CD8-positive, alpha-beta memory T cell (primary cell): ENCODE results near the gene EPB41L4B. TPM values are rescaled to one million over a fixed set of nuclear protein-coding genes. Genes with fewer than 3 reads are reported as not detected.
A peak's percentile ranks its signal among the peaks of the same experiment; 100 is the strongest.

Source experiments
- CTCF ChIA-PET: fragments of 350-600 bp; sonication (Branson Sonifier 250); formaldehyde crosslinking; loops from one replicate; lab custom pipeline; 2021; ENCODE audit warnings: antibody characterized with exemption; lab: Charles Lee
- POLR2A ChIA-PET: fragments of 350-600 bp; sonication (Branson Sonifier 250); formaldehyde crosslinking; loops from one replicate; lab custom pipeline; 2021; ENCODE audit warnings: antibody characterized with exemption; lab: Charles Lee
- DNase-seq, 5 donors: peaks; one replicate each; pipeline versions ENCODE4 v3.0.0 to v3.0.0-alpha.2; 2020 to 2022; ENCODE audit warnings: mixed read lengths in 1 of 5
- H3K27ac ChIP-seq: one replicate; pipeline ENCODE4 v1.7.0; 2013; ENCODE audit warnings: low read depth, mild to moderate bottlenecking, low read length, moderate library complexity
- H3K27me3 ChIP-seq: 2 replicates; pipeline ENCODE4 v1.7.0; 2013; ENCODE audit warnings: low read length, mild to moderate bottlenecking; ENCODE audit not compliant: insufficient read depth, poor library complexity, severe bottlenecking
- H3K36me3 ChIP-seq: 2 replicates; pipeline ENCODE4 v1.7.0; 2013; ENCODE audit warnings: mild to moderate bottlenecking, low read length, moderate library complexity; ENCODE audit not compliant: insufficient read depth
- H3K4me1 ChIP-seq: 2 replicates; pipeline ENCODE4 v1.7.0; 2013; ENCODE audit warnings: mild to moderate bottlenecking, low read length, moderate library complexity; ENCODE audit not compliant: insufficient read depth
- H3K4me3 ChIP-seq: 2 replicates; pipeline ENCODE4 v1.7.0; 2013; ENCODE audit warnings: mild to moderate bottlenecking, low read length
- H3K9me3 ChIP-seq: 2 replicates; pipeline ENCODE4 v1.7.0; 2013; ENCODE audit warnings: mild to moderate bottlenecking, low read length
- H3K27ac Mint-ChIP-seq, 8 donors: one replicate each; pipeline ENCODE4 v1.8.0; 2020 to 2021; ENCODE audit warnings: mixed read lengths in 8 of 8, mild to moderate bottlenecking in 6 of 8, inconsistent platforms in 3 of 8, moderate library complexity in 3 of 8
- H3K27me3 Mint-ChIP-seq, 2 donors: one replicate each; pipeline ENCODE4 v1.8.0; 2020 to 2021; ENCODE audit warnings: mixed read lengths in 2 of 2, mild to moderate bottlenecking in 1 of 2, moderate library complexity in 1 of 2
- H3K36me3 Mint-ChIP-seq, 3 donors: one replicate each; pipeline ENCODE4 v1.8.0; 2020 to 2021; ENCODE audit warnings: mixed read lengths in 3 of 3, inconsistent platforms in 1 of 3, mild to moderate bottlenecking in 1 of 3
- H3K4me1 Mint-ChIP-seq, 3 donors: one replicate each; pipeline ENCODE4 v1.8.0; 2020 to 2021; ENCODE audit warnings: mixed read lengths in 3 of 3, inconsistent platforms in 1 of 3, mild to moderate bottlenecking in 1 of 3
- H3K4me3 Mint-ChIP-seq, 7 donors: one replicate each; pipeline ENCODE4 v1.8.0; 2020 to 2021; ENCODE audit warnings: mixed read lengths in 7 of 7, mild to moderate bottlenecking in 6 of 7, moderate library complexity in 4 of 7, inconsistent platforms in 2 of 7
- H3K9me3 Mint-ChIP-seq, 5 donors: one replicate each; pipeline ENCODE4 v1.8.0; 2020 to 2022; ENCODE audit warnings: mixed read lengths in 5 of 5, mild to moderate bottlenecking in 3 of 5, moderate library complexity in 2 of 5, inconsistent platforms in 1 of 5
- polyA plus RNA-seq: library from polyadenylated mRNA; unstranded; fragments of 300-500 nt; fragmentation: Illumina TruSeq; gene quantifications from one replicate; pipeline ENCODE4 v1.2.3, GENCODE V29; 2021
- total RNA-seq, 2 experiments: library from RNA; stranded (reverse); gene quantifications; one replicate each; pipeline ENCODE4 v1.2.3, GENCODE V29; 2021

Gene EPB41L4B
- total and polyA plus RNA-seq, 3 experiments from 2014 or later, result 0.35 to 0.44 TPM; not detected in 1

GRCh38 chr9:109193974-109194556, 126.8 kb downstream of the EPB41L4B start:
- no peak overlapping the region for H3K4me3 ChIP-seq
- Mint-ChIP-seq H3K4me3 (no peak overlapping the region), H3K27me3 (peaks cover 4 to 10% of the 10 kb centered on the region in 2 donors), H3K36me3 (no peaks in the 10 kb centered on the region), H3K9me3 (no peaks in the 10 kb centered on the region), H3K27ac (no peak overlapping the region), H3K4me1 (no peaks in the 10 kb centered on the region)
- H3K27ac ChIP-seq, result no peak overlapping the region
- ChIA-PET POLR2A (no interaction called here), CTCF (interaction anchor here (1.2 kb wide), 1 partner anchor 11 kb away, joined by 3 read pairs; no protein-coding TSS in a partner anchor)
- no peaks in the 10 kb centered on the region for H3K4me1 ChIP-seq
- H3K36me3 ChIP-seq, result no peaks in the 10 kb centered on the region
- no peaks in the 10 kb centered on the region for H3K27me3 ChIP-seq
- DNase-seq, result no peak
- H3K9me3 ChIP-seq, result no peaks in the 10 kb centered on the region

DNA sequence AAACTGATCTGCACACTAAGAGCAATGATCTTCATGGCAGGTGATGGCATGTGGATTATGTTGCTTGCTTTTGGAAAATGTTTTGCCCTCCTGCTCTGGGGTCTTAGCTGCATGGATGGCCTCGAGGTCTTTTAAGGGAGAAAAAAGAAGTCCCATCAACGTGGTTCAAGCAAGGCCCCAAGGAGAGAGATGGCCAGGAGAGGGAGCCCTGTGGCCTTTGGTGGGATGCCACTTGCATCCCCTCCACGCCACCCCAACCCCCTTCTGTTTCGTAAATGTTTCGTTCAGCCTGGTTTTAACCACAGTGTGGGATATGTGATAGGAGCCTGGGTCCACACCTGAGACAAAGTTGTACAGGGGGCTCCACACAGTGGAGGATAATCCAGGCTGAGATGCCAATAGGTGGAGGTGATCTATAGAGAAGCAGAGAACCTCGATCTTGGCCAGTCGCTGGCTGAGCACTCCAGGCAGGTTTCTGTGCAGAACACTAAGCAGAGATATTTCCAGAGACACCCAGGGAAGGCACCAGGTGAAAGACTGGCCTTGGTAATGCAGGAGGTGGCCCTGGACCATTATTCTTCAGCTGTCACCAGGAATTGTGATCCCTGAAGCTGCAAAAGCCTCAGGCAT, 128.0 kb downstream of the EPB41L4B start:
- Mint-ChIP-seq H3K27ac (no peak overlapping the region), H3K27me3 (peaks cover 1 to 2% of the 10 kb centered on the region in 2 donors), H3K4me1 (no peaks in the 10 kb centered on the region), H3K9me3 (no peaks in the 10 kb centered on the region), H3K4me3 (no peak overlapping the region), H3K36me3 (no peaks in the 10 kb centered on the region)
- Histone ChIP-seq H3K4me3 (no peak overlapping the region), H3K27me3 (no peaks in the 10 kb centered on the region), H3K27ac (no peak overlapping the region), H3K4me1 (no peaks in the 10 kb centered on the region), H3K36me3 (no peaks in the 10 kb centered on the region), H3K9me3 (no peaks in the 10 kb centered on the region)
- no peak for DNase-seq
- CTCF ChIA-PET, result interaction anchor here (1.2 kb wide), 1 partner anchor 10 kb away, joined by 3 read pairs; no protein-coding TSS in a partner anchor
- POLR2A ChIA-PET, result interaction anchor here (0.5 kb wide), 1 partner anchor 58 kb away, joined by 3 read pairs; no protein-coding TSS in a partner anchor

DNA sequence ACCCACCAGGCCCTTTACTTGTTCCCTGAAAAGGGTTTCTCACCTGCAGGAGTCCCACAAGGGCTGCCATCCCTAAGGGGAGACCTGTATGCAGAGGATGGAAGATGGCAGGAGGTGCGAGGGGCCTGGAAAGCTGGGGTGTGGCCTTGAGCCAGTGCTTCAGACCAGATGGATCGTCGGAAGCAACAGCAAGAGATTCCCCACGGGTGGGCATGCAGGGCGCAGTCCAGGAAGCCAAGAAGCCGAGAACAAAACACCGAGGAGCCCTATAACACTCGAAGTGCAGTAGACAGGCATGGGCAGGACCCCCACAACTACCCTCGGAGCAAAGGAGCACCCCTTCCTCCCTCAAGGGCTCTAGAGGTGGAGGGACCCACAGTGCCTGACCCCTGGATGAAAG, 129.1 kb downstream of the EPB41L4B start:
- Histone ChIP-seq H3K4me1 (no peaks in the 10 kb centered on the region), H3K36me3 (no peaks in the 10 kb centered on the region), H3K4me3 (no peak overlapping the region), H3K27ac (no peak overlapping the region), H3K27me3 (no peaks in the 10 kb centered on the region), H3K9me3 (no peaks in the 10 kb centered on the region)
- ChIA-PET POLR2A (no interaction called here), CTCF (no interaction called here)
- Mint-ChIP-seq H3K36me3 (no peaks in the 10 kb centered on the region), H3K9me3 (no peaks in the 10 kb centered on the region), H3K27me3 (peaks cover 0 to 1% of the 10 kb centered on the region in 2 donors), H3K27ac (no peak overlapping the region), H3K4me1 (no peaks in the 10 kb centered on the region), H3K4me3 (no peak overlapping the region)
- no peak for DNase-seq

GRCh38 chr9:109190151-109190550, 130.7 kb downstream of the EPB41L4B start:
- Mint-ChIP-seq H3K27ac (no peak overlapping the region), H3K4me1 (no peaks in the 10 kb centered on the region), H3K9me3 (no peaks in the 10 kb centered on the region), H3K36me3 (no peaks in the 10 kb centered on the region), H3K4me3 (no peak overlapping the region), H3K27me3 (peaks cover 0 to 1% of the 10 kb centered on the region in 2 donors)
- H3K27me3 ChIP-seq, result no peaks in the 10 kb centered on the region
- H3K9me3 ChIP-seq, result no peaks in the 10 kb centered on the region
- DNase-seq, result no peak
- H3K27ac ChIP-seq, result no peak overlapping the region
- CTCF ChIA-PET, result no interaction called here
- no peaks in the 10 kb centered on the region for H3K36me3 ChIP-seq
- no peaks in the 10 kb centered on the region for H3K4me1 ChIP-seq
- H3K4me3 ChIP-seq, result no peak overlapping the region
- POLR2A ChIA-PET, result no interaction called here

- no peak overlapping the region for H3K27ac ChIP-seq
- H3K27me3 ChIP-seq, result no peaks in the 10 kb centered on the region
- Mint-ChIP-seq H3K9me3 (no peaks in the 10 kb centered on the region), H3K4me3 (no peak overlapping the region), H3K36me3 (no peaks in the 10 kb centered on the region), H3K27ac (no peak overlapping the region), H3K27me3 (peaks cover 3% of the 10 kb centered on the region in 2 donors), H3K4me1 (no peaks in the 10 kb centered on the region)
- CTCF ChIA-PET, result no interaction called here
- POLR2A ChIA-PET, result no interaction called here
- no peaks in the 10 kb centered on the region for H3K36me3 ChIP-seq
- no peaks in the 10 kb centered on the region for H3K9me3 ChIP-seq
- DNase-seq, result no peak
- H3K4me3 ChIP-seq, result no peak overlapping the region
- H3K4me1 ChIP-seq, result no peaks in the 10 kb centered on the region
Measured at GRCh38 chr9:109186857-109187520, 133.9 kb downstream of the EPB41L4B start.

DNA sequence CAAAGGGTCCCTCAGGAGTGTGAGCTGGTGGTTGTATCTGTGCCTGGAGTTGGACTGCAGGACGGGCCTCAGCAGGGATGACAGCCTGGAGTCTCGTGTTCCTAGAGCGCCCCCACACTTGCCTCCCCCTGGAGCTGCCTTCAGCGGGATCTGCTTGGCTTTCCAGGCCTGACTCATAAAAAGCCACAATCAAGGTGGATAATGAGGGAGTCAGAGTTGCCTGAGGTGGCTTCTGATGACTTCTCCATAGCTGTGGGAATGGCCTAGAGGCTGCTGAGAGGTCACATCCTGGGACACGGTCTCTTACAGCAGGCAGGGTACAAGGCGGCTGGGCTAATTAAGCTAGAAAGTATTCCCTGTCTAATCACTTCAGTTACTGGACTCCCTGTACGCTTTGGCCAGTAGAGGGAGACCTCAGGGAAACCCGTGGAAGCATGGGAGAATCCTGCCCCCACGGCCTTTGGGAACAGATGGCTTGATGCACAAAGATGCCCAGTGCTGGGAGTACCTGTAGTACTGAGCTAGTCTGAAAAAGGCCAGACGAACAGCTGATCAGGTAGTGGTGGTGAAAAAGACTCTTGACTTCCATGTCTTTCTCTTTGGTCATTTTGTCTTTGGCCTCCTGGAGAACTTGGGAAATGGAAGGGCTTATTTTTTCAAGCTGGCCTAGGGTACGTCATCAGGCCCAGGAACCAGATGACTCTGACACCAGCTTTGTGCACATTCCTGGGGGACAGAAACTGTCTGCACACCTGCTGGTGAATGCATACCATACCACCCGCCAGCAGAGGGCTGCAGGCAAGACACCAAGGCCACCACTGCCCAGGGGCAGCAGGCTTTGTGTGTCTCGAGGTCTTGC, 137.7 kb downstream of the EPB41L4B start:
- Histone ChIP-seq H3K4me1 (peaks cover 7% of the 10 kb centered on the region), H3K9me3 (no peaks in the 10 kb centered on the region), H3K36me3 (no peaks in the 10 kb centered on the region), H3K27ac (no peak overlapping the region), H3K4me3 (no peak overlapping the region), H3K27me3 (no peaks in the 10 kb centered on the region)
- ChIA-PET CTCF (interaction anchor here (0.9 kb wide), 1 partner anchor 10 kb away, joined by 3 read pairs; no protein-coding TSS in a partner anchor), POLR2A (no interaction called here)
- no peaks in the 10 kb centered on the region for H3K36me3 Mint-ChIP-seq
- no peaks in the 10 kb centered on the region for H3K9me3 Mint-ChIP-seq
- H3K27ac Mint-ChIP-seq, result peak overlapping the region in 1 of 8 donors; percentile 77
- no peak for DNase-seq
- H3K4me1 Mint-ChIP-seq, result peaks cover 0 to 7% (median 5%) of the 10 kb centered on the region in 3 donors
- no peak overlapping the region for H3K4me3 Mint-ChIP-seq
- peaks cover 7 to 10% of the 10 kb centered on the region in 2 donors for H3K27me3 Mint-ChIP-seq

GRCh38 chr9:109182550-109182939, 138.3 kb downstream of the EPB41L4B start:
- Mint-ChIP-seq H3K27me3 (peaks cover 7 to 10% of the 10 kb centered on the region in 2 donors), H3K36me3 (no peaks in the 10 kb centered on the region), H3K4me1 (peaks cover 0 to 7% (median 5%) of the 10 kb centered on the region in 3 donors), H3K27ac (no peak overlapping the region), H3K9me3 (no peaks in the 10 kb centered on the region), H3K4me3 (no peak overlapping the region)
- Histone ChIP-seq H3K27ac (no peak overlapping the region), H3K9me3 (no peaks in the 10 kb centered on the region), H3K4me1 (peaks cover 7% of the 10 kb centered on the region), H3K4me3 (no peak overlapping the region), H3K36me3 (no peaks in the 10 kb centered on the region), H3K27me3 (no peaks in the 10 kb centered on the region)
- no peak for DNase-seq
- POLR2A ChIA-PET, result no interaction called here
- CTCF ChIA-PET, result no interaction called here
